H9 (cell line): ENCODE data around the gene SEPTIN5. TPM values are rescaled to one million over a fixed set of nuclear protein-coding genes. Genes with fewer than 3 reads are reported as not detected.

Experiments used
- DNase-seq: peaks from one replicate; pipeline ENCODE4 v3.0.0-alpha.2; 2017
- H2AFZ ChIP-seq: one replicate; pipeline ENCODE4 v1.6.1; 2013; ENCODE audit warnings: mild to moderate bottlenecking, low read length, control low read depth, moderate library complexity
- H2AK5ac ChIP-seq: 2 replicates; pipeline ENCODE4 v1.6.1; 2013; ENCODE audit warnings: low read length, control low read depth, mixed read lengths; ENCODE audit not compliant: insufficient read length
- H2BK120ac ChIP-seq: one replicate; pipeline ENCODE4 v1.6.1; 2013; ENCODE audit warnings: low read depth, mild to moderate bottlenecking, low read length, control low read depth, inconsistent platforms; ENCODE audit not compliant: poor library complexity, severe bottlenecking
- H2BK12ac ChIP-seq: 2 replicates; pipeline ENCODE4 v1.6.1; 2013; ENCODE audit warnings: low read length, control low read depth, mixed read lengths, low read depth; ENCODE audit not compliant: insufficient read length
- H2BK15ac ChIP-seq: 2 replicates; pipeline ENCODE4 v1.6.1; 2013; ENCODE audit warnings: low read depth, low read length, control low read depth
- H2BK20ac ChIP-seq: one replicate; pipeline ENCODE4 v1.6.1; 2013; ENCODE audit warnings: low read depth, mild to moderate bottlenecking, low read length, control low read depth, inconsistent platforms; ENCODE audit not compliant: poor library complexity, severe bottlenecking
- H2BK5ac ChIP-seq: 2 replicates; pipeline ENCODE4 v1.6.1; 2013; ENCODE audit warnings: low read length, control low read depth, mixed read lengths; ENCODE audit not compliant: insufficient read length
- H3K14ac ChIP-seq: 2 replicates; pipeline ENCODE4 v1.6.1; 2013; ENCODE audit warnings: low read length, control low read depth; ENCODE audit not compliant: insufficient read depth
- H3K18ac ChIP-seq: 2 replicates; pipeline ENCODE4 v1.6.1; 2013; ENCODE audit warnings: low read depth, mild to moderate bottlenecking, mixed read lengths, low read length, control low read depth; ENCODE audit not compliant: insufficient read length
- H3K23ac ChIP-seq: 2 replicates; pipeline ENCODE4 v1.6.1; 2013; ENCODE audit warnings: low read length, control low read depth, mixed read lengths, low read depth; ENCODE audit not compliant: insufficient read length
- H3K23me2 ChIP-seq: 2 replicates; pipeline ENCODE4 v1.6.1; 2013; ENCODE audit warnings: low read depth, mild to moderate bottlenecking, mixed read lengths, low read length, control low read depth; ENCODE audit not compliant: insufficient read length, poor library complexity, severe bottlenecking
- H3K27ac ChIP-seq: 2 replicates; pipeline ENCODE4 v1.5.1; 2013; ENCODE audit warnings: low read length, control low read depth, mixed read lengths, low read depth; ENCODE audit not compliant: insufficient read length
- H3K27me3 ChIP-seq: 2 replicates; pipeline ENCODE4 v1.6.1; 2013; ENCODE audit warnings: low read length, control low read depth, inconsistent platforms; ENCODE audit not compliant: insufficient read depth
- H3K4ac ChIP-seq: 2 replicates; pipeline ENCODE4 v1.6.1; 2013; ENCODE audit warnings: low read depth, mild to moderate bottlenecking, control low read depth, inconsistent platforms, low read length, moderate library complexity
- H3K4me1 ChIP-seq: 2 replicates; pipeline ENCODE4 v1.6.1; 2013; ENCODE audit warnings: low read length, control low read depth, inconsistent platforms; ENCODE audit not compliant: insufficient read depth
- H3K4me2 ChIP-seq: 2 replicates; pipeline ENCODE4 v1.6.1; 2013; ENCODE audit warnings: low read length, control low read depth, mixed read lengths; ENCODE audit not compliant: insufficient read length, insufficient read depth
- H3K56ac ChIP-seq: 2 replicates; pipeline ENCODE4 v1.6.1; 2013; ENCODE audit warnings: low read depth, mild to moderate bottlenecking, mixed read lengths, low read length, control low read depth; ENCODE audit not compliant: insufficient read length
- H3K79me1 ChIP-seq: 2 replicates; pipeline ENCODE4 v1.6.1; 2013; ENCODE audit warnings: low read depth, mild to moderate bottlenecking, moderate library complexity, low read length, control low read depth, inconsistent platforms; ENCODE audit not compliant: insufficient read depth, poor library complexity, severe bottlenecking
- H3K79me2 ChIP-seq: 2 replicates; pipeline ENCODE4 v1.6.1; 2013; ENCODE audit warnings: low read length, control low read depth, inconsistent platforms; ENCODE audit not compliant: insufficient read depth
- H3K9ac ChIP-seq: 2 replicates; pipeline ENCODE4 v1.6.1; 2013; ENCODE audit warnings: low read length, control low read depth, mixed read lengths; ENCODE audit not compliant: insufficient read length; ENCODE audit errors: extremely low read depth
- H3K9me3 ChIP-seq: one replicate; pipeline ENCODE4 v1.6.1; 2013; ENCODE audit warnings: low read depth, low read length, inconsistent platforms; ENCODE audit not compliant: control insufficient read depth
- H3T11ph ChIP-seq: one replicate; pipeline ENCODE4 v1.6.1; 2013; ENCODE audit warnings: mild to moderate bottlenecking, low read length, control low read depth, inconsistent platforms
- H4K20me1 ChIP-seq: one replicate; pipeline ENCODE4 v1.6.1; 2013; ENCODE audit not compliant: control insufficient read depth, insufficient read length, insufficient read depth
- H4K5ac ChIP-seq: 2 replicates; pipeline ENCODE4 v1.6.1; 2013; ENCODE audit warnings: low read depth, mild to moderate bottlenecking, mixed read lengths, low read length, control low read depth; ENCODE audit not compliant: insufficient read length
- H4K8ac ChIP-seq: replicated peaks from 2 replicates; pipeline ENCODE4 v1.6.1; 2013; ENCODE audit warnings: low read length, control low read depth, mixed read lengths, low read depth; ENCODE audit not compliant: insufficient read length
- H4K91ac ChIP-seq: 2 replicates; pipeline ENCODE4 v1.6.1; 2013; ENCODE audit warnings: low read depth, mild to moderate bottlenecking, moderate library complexity, mixed read lengths, low read length, control low read depth; ENCODE audit not compliant: insufficient read length
- H3K27ac Mint-ChIP-seq, 3 experiments: 2 replicates in 2 of 3; 3 replicates in 1 of 3; pipeline ENCODE4 v1.8.0; 2020 to 2021; ENCODE audit warnings: mixed read lengths in 3 of 3, mild to moderate bottlenecking in 1 of 3, moderate library complexity in 1 of 3
- H3K27me3 Mint-ChIP-seq: 2 replicates; pipeline ENCODE4 v1.8.0; 2021; ENCODE audit warnings: low read depth, mild to moderate bottlenecking, moderate library complexity, mixed read lengths
- H3K36me3 Mint-ChIP-seq, 3 experiments: 2 replicates in 2 of 3; 3 replicates in 1 of 3; pipeline ENCODE4 v1.8.0; 2020 to 2021; ENCODE audit warnings: low read depth in 3 of 3, mixed read lengths in 3 of 3; ENCODE audit not compliant: insufficient read depth in 1 of 3
- H3K4me1 Mint-ChIP-seq, 2 experiments: 2 replicates each; pipeline ENCODE4 v1.8.0; 2020; ENCODE audit warnings: mixed read lengths in 2 of 2
- H3K4me3 Mint-ChIP-seq, 2 experiments: 2 replicates in 1 of 2; 3 replicates in 1 of 2; pipeline ENCODE4 v1.8.0; 2020 to 2021; ENCODE audit warnings: mild to moderate bottlenecking in 2 of 2, mixed read lengths in 2 of 2, moderate library complexity in 1 of 2
- H3K9me3 Mint-ChIP-seq, 2 experiments: 2 replicates in 1 of 2; 3 replicates in 1 of 2; pipeline ENCODE4 v1.8.0; 2020; ENCODE audit warnings: mild to moderate bottlenecking in 2 of 2, mixed read lengths in 2 of 2, moderate library complexity in 1 of 2
- WGBS: extraction: QIAGEN DNeasy Blood & Tissue Kit; methylation state at CpG from one replicate; pipeline ENCODE4 v1.1.7; 2013; ENCODE audit warnings: missing lambda C conversion rate, low lambda C conversion rate, mixed read lengths; ENCODE audit not compliant: insufficient read length; ENCODE audit errors: extremely low coverage; 5-methylcytosine and 5-hydroxymethylcytosine counted together
- total RNA-seq: library from RNA; stranded (reverse); gene quantifications from 2 replicates; pipeline ENCODE4 v1.2.1, GENCODE V29; 2021
- TF ChIP-seq, protein P1 (sequence below): fragments of 200-600 bp; sonication (generic); conservative IDR thresholded peaks from 3 replicates; pipeline ENCODE4 v1.8.0; 2021; ENCODE audit warnings: antibody characterized with exemption, mild to moderate bottlenecking

The SEPTIN5 gene
- total RNA-seq, 1 experiment from 2014 or later = 17.8 TPM

DNA sequence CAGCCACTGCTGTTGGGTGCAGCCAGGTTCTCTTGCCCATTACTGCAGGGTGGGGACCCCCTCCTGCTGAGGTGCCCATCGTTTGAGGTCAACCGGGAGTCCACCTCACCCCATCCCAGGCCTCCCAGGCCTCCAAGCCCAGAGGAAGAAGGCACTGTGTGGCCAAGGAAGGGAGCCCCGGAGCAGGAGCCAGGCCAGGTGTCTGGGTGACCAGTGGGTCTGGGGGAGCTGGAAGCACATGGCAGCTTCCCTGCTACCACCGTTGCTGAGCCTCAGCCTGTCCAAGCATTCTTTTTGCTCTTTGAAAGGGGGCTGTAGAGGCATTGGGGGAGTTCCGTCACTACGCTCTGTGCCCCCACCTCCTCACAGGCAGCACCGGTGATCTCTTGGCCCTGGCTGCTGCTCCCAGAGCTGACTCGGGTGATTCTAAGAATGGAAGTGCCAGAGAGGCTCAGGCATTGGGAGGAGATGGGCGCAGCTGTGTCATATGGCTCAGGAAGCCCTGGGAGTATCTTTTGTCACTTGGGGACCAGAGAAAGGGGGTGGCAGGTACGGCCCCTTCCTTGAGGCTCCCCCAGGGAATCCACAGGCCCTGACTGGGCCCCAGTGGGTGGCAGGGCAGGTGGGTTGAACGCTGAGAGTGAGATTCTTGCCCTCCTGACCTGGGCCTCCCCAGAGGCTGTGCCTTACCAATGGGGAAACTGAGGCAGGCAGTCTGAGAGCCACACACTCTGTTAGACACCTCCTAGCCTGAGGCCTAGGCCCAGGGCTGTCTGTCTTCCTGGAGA is 1.9 kb downstream of the SEPTIN5 start:
- no peak overlapping the region for H4K8ac ChIP-seq
- no peak overlapping the region for H3K56ac ChIP-seq
- H2BK12ac ChIP-seq = no peak overlapping the region
- H3K23me2 ChIP-seq = peaks cover 10% of the 10 kb centered on the region
- H2AFZ ChIP-seq = no peak overlapping the region
- H2AK5ac ChIP-seq = no peak overlapping the region
- H4K91ac ChIP-seq = no peak overlapping the region
- no peak overlapping the region for H3K27ac ChIP-seq
- H3T11ph ChIP-seq = no peak overlapping the region
- no peak overlapping the region for H3K4me2 ChIP-seq
- no peak overlapping the region for H3K18ac ChIP-seq
- WGBS = no CpG with 5 or more reads among the region's 11 CpGs
- no peak overlapping the region; the same call in 1 of the 2 replicates for H3K14ac ChIP-seq
- H3K79me2 ChIP-seq = no peaks in the 10 kb centered on the region
- H3K4me1 ChIP-seq = peaks cover 2% of the 10 kb centered on the region; the same call in 1 of the 2 replicates
- H3K4me1 Mint-ChIP-seq = peaks cover 15 to 23% of the 10 kb centered on the region in 2 experiments
- H3K23ac ChIP-seq = no peak overlapping the region
- H2BK120ac ChIP-seq = no peak overlapping the region
- H4K20me1 ChIP-seq = no peaks in the 10 kb centered on the region
- H2BK5ac ChIP-seq = no peak overlapping the region
- no peak overlapping the region for H3K9ac ChIP-seq
- H3K4me3 Mint-ChIP-seq = no peak overlapping the region
- H3K9me3 ChIP-seq = no peaks in the 10 kb centered on the region
- no peak for DNase-seq
- H3K27ac Mint-ChIP-seq = no peak overlapping the region
- H4K5ac ChIP-seq = no peak overlapping the region
- H2BK20ac ChIP-seq = no peak overlapping the region
- no peaks in the 10 kb centered on the region for H3K79me1 ChIP-seq
- peaks cover 23% of the 10 kb centered on the region; the same call in 1 of the 2 replicates for H3K27me3 ChIP-seq
- H3K27me3 Mint-ChIP-seq = peaks cover 78% of the 10 kb centered on the region
- peaks cover 7 to 18% (median 12%) of the 10 kb centered on the region in 3 experiments; a peak in 6 of 7 replicates for H3K36me3 Mint-ChIP-seq
- no peak overlapping the region for H2BK15ac ChIP-seq
- TF ChIP-seq, protein P1, sequence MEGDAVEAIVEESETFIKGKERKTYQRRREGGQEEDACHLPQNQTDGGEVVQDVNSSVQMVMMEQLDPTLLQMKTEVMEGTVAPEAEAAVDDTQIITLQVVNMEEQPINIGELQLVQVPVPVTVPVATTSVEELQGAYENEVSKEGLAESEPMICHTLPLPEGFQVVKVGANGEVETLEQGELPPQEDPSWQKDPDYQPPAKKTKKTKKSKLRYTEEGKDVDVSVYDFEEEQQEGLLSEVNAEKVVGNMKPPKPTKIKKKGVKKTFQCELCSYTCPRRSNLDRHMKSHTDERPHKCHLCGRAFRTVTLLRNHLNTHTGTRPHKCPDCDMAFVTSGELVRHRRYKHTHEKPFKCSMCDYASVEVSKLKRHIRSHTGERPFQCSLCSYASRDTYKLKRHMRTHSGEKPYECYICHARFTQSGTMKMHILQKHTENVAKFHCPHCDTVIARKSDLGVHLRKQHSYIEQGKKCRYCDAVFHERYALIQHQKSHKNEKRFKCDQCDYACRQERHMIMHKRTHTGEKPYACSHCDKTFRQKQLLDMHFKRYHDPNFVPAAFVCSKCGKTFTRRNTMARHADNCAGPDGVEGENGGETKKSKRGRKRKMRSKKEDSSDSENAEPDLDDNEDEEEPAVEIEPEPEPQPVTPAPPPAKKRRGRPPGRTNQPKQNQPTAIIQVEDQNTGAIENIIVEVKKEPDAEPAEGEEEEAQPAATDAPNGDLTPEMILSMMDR = no peak
- H3K9me3 Mint-ChIP-seq = peaks cover 6 to 8% of the 10 kb centered on the region in 2 experiments; a peak in 3 of 5 replicates
- no peak overlapping the region for H3K4ac ChIP-seq
